Measurements from ENCODE around the gene ZNF684.

DNA sequence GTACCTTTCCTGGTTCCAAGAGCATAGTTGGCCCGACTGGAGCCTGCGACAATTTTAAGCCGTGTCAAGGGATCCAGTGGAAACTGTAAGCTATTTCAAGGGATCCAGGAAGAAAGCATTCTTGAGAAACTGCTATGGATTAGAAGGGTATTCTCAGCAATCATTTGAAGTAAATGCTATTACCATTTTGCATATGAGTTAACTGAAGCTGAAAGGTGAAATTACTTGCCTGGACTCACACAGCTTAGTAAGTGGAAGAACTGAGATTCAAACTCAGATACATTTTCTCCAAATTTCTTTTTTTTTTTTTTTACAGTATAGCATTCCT lies 589 bp downstream of the ZNF684 start:
- TF ChIP-seq, protein P1, sequence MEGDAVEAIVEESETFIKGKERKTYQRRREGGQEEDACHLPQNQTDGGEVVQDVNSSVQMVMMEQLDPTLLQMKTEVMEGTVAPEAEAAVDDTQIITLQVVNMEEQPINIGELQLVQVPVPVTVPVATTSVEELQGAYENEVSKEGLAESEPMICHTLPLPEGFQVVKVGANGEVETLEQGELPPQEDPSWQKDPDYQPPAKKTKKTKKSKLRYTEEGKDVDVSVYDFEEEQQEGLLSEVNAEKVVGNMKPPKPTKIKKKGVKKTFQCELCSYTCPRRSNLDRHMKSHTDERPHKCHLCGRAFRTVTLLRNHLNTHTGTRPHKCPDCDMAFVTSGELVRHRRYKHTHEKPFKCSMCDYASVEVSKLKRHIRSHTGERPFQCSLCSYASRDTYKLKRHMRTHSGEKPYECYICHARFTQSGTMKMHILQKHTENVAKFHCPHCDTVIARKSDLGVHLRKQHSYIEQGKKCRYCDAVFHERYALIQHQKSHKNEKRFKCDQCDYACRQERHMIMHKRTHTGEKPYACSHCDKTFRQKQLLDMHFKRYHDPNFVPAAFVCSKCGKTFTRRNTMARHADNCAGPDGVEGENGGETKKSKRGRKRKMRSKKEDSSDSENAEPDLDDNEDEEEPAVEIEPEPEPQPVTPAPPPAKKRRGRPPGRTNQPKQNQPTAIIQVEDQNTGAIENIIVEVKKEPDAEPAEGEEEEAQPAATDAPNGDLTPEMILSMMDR (conservative IDR thresholded peaks at IDR 0.05 in 1 of 2, IDR thresholded peaks at IDR 0.05 in 1 of 2; ENCODE audit: low read depth in 1 of 2, low read length in 2 of 2), result no peak
- TF ChIP-seq EZH2 (IDR thresholded peaks at IDR 0.05; ENCODE audit: low read length, missing control alignments), result no peak
